SW 1271 (cell line): ENCODE results near the gene CCNL2.
"Not testable (repeated sequence)": the region's sequence is repeated elsewhere in the genome, so short reads cannot be mapped to it uniquely, and the experiment has no call there.

Source experiments
- DNase-seq, 2 experiments: peaks; one replicate each; lab custom pipeline; 2025; lab: John Stamatoyannopoulos, UW

CCNL2 gene

GRCh38 chr1:1399187-1399871 is at the start of gene CCNL2:
Gene CCNL2, minus strand, starts transcription at chr1:1399335. Its CDS starts 29 bp downstream, at chr1:1399306.
- DNase-seq: peak; percentile 86 to 89

DNA sequence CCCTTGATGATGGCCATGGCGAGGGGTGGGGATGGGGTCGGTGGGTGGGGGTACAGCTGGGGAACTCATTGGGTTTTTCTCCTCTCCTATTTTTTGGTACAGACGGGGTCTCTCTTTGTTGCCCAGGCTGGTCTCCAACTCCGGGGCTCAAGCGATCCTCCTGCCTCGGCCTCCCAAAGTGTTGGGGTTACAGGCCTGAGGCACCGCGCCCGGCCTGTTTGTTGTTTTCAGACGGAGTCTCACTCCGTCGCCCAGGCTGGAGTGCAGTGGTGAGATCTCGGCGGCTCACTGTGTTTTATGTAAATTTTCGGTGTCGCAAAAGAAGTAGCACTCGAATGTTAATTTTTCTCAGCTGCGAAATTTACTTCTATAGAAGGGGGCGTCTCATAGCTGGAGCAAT is 47.5 kb upstream of the CCNL2 start:
- DNase-seq: not testable (repeated sequence)

DNA sequence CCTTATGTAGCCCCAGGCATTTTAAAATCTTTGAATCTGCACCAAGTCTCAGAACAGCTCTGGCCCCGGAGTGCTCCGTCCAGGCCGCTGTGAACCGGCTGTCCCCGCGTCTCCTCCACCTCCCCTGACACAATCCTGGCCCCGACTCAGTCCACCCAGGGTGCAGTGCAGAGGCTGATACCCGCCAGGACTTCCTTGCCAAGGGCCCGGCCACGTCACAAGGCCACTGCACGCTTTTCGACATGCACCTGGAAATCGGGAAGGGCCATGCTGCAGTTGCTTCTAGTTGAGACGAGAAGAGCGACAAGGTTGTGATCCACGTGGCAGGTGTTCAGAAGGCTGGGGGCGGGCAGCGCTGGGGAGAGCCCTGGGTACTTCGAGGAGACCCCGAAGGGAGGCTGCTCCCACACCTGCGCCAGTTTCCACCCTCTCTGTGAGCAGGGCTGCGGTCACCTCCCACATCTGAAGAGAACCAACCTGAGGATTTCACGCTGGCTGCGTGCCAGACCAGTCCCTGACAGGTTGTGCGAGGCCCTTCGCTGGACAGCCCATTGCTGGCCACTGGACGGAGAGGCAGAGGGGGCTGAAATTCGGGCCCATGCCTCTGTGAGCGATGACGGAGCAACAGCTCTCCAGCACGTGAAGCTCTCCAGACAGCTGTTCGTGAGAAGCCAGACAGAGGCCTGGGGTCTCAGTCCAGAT is 43.1 kb upstream of the CCNL2 start:
- no peak for DNase-seq

DNA sequence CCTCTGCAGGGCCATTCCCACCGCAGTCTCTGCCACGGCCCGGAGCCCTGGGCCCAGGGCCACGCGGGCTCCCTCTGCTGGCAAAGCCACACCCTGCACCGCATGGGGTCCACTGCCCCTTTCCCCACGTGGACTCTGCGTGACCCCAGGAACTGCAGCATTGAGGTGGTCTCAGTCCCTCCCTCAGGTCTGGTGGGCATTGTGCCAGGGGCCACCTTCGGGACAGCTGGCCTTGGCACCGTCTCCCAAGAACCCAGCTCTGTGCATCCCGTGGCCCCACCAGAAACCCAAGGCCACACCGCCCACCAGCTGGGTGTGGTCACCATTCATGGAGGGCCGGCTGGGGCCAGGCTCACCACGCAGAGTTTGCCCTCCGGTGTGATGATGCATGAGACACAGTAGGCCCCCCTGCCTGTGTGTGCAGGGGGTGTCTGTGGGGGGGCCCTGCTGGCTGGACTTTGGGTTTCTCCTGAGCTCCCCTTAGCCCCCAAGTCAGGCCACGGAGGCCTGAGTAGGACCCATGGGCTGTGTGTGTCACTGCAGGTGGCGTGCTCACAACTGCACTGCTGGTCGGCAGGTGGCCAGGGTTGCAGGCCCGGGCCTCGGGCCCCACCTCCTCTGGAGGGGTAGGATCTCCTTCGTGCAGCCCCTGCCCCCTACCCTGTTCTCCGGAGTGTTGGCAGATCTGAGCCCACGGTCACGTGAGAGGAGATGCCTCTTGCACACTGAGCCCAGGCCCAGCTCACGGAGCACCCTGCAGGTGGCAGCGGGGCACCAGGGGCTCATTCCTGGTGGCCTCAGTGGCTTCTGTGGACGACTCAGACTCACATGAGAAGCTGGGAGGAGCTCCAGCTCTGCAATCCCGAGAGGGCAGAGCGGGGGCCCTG is 42.1 kb upstream of the CCNL2 start:
- DNase-seq: no peak

GRCh38 chr1:1440262-1441001 is 41.3 kb upstream of the CCNL2 start:
- no peak for DNase-seq

DNA sequence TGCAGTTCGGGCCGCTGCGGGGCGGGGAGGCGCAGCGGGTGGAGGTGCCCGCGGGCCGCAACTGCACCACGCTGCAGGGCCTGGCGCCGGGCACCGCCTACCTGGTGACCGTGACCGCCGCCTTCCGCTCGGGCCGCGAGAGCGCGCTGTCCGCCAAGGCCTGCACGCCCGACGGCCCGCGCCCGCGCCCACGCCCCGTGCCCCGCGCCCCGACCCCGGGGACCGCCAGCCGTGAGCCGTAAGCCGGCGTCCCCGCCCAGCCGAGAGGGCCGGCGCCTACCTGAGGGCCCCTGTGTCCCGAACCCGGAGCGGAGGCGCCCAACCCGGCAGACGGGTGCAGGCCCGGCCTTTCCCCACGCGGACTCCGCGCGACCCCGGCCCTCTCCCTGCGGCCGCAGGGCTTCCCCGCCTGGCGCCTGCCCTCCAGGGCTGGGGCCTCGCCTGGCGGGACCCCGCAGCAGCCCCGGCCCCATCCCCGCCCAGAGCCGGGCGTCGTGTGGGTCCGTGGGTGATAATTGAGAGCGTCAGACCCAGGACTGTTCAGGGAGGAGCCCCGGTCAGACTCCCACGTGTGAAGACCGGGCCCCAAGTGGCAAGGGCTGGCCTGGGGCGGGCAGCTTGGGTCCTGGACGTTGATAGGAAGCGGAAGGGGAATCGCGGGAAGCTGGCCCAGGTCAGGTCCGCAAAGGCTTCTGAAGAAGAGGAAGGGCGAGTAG is 40.6 kb upstream of the CCNL2 start:
- DNase-seq: no peak

- DNase-seq: no peak
Measured at GRCh38 chr1:1438531-1439381, 39.6 kb upstream of the CCNL2 start.

GRCh38 chr1:1437904-1438376 is 38.8 kb upstream of the CCNL2 start:
- no peak for DNase-seq

- DNase-seq: no peak
Measured at GRCh38 chr1:1437033-1437903, 38.1 kb upstream of the CCNL2 start.

DNA sequence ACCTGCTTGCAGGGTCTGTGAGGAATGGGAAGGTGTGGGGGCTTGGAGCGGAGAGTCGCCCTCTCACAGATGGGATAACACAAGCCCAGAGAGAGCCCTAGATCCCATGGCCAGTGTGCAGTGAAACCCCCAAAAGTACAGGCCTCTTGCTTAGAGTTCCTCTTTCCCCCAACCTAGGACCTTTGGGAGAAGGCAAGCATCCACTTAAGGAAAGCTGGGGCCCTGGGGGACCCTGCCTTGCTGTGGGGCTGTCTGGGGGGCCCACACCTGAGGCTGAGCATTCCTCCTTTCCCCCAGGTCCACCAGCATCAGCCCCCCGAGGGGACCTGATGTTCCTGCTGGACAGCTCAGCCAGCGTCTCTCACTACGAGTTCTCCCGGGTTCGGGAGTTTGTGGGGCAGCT is 37.5 kb upstream of the CCNL2 start:
- no peak for DNase-seq

- no peak for DNase-seq
Measured at GRCh38 chr1:1435911-1436629, 36.9 kb upstream of the CCNL2 start.

DNA sequence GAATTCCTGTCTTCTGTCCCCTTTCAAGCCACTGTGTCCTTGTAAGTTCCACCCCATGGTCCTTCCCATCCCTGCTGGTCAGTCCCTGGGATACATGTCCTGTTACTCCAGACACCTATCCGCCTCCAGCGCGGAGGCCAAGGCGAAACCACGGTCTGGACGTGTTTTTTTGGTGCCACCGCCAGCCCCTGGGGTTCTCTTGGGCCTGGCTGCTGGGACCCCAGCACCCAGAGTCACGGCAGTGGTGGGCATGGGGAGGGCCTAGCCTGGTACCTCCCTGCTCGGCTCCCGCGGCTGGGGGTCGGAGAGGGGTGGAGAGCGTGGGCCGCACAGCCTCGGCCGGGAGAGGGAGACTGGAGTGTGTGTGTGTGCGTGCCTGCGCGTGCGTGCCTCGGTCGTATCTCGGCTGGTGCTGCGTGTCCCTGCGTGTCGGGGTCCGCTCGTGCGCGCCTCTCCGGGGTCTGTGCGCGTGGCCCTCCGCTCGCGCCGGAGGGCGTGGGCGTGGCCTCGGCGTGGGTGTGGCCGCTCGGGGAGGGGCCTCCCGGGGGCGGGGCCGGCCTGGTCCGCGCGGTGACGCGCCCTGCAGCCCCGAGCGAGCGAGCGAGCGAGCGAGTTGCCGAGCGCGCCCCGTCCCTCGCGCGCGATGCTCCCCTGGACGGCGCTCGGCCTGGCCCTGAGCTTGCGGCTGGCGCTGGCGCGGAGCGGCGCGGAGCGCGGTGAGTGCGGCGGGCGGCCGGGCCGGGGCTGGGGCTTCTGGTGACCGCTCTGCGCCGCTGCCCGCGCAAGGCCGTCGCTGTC is 36.2 kb upstream of the CCNL2 start, which contains the start of gene VWA1:
TSS of gene VWA1 (plus strand) at position 585 of the 798 bp plus-strand sequence. CDS start at position 644, 59 bp downstream.
- DNase-seq: no peak

GRCh38 chr1:1434824-1435105 is 35.6 kb upstream of the CCNL2 start:
- no peak for DNase-seq

- DNase-seq: no peak
Measured at GRCh38 chr1:1434131-1434823, 35.1 kb upstream of the CCNL2 start.

- DNase-seq: no peak
Measured at GRCh38 chr1:1433804-1434130, 34.6 kb upstream of the CCNL2 start.

GRCh38 chr1:1432951-1433803 is 34.0 kb upstream of the CCNL2 start:
- no peak for DNase-seq
